H1 (cell line): ENCODE results near the gene ADGRE2. TPM values are rescaled to one million over a fixed set of nuclear protein-coding genes. Genes with fewer than 3 reads are reported as not detected.
"Not testable (repeated sequence)": the region's sequence is repeated elsewhere in the genome, so short reads cannot be mapped to it uniquely, and the experiment has no call there.

Experiments used
- CTCF ChIA-PET: fragments of 300-600 bp; sonication (Branson Sonifier 250); formaldehyde crosslinking; loops from one replicate; lab custom pipeline; 2021; ENCODE audit not compliant: partially characterized antibody; lab: Charles Lee
- POLR2A ChIA-PET: fragments of 300-600 bp; sonication (Branson Sonifier 250); formaldehyde crosslinking; loops from one replicate; lab custom pipeline; 2021; ENCODE audit warnings: inconsistent platforms; ENCODE audit not compliant: partially characterized antibody; lab: Charles Lee
- DNase-seq, 2 experiments: peaks; one replicate each; pipeline versions ENCODE4 v3.0.0 to v3.0.0-alpha.2; 2010 to 2022; ENCODE audit warnings: low spot score in 2 of 2, low read depth in 1 of 2, mixed read lengths in 1 of 2
- FAIRE-seq: peaks from 2 replicates; lab custom pipeline; 2011; peaks lifted over from hg19 to GRCh38; lab: Jason Lieb, UNC
- H2AFZ ChIP-seq: 2 replicates; pipeline ENCODE4 v1.8.1; 2012; ENCODE audit warnings: low read length, inconsistent platforms
- H2AK5ac ChIP-seq: 2 replicates; pipeline ENCODE4 v1.6.1; 2013; ENCODE audit warnings: low read depth, low read length
- H2BK120ac ChIP-seq: replicated peaks from 2 replicates; pipeline ENCODE3; 2013; ENCODE audit warnings: low read depth, low read length, inconsistent platforms
- H2BK12ac ChIP-seq: 2 replicates; pipeline ENCODE4 v1.6.1; 2013; ENCODE audit warnings: low read depth, low read length
- H2BK15ac ChIP-seq: 2 replicates; pipeline ENCODE4 v1.6.1; 2013; ENCODE audit warnings: low read length
- H2BK20ac ChIP-seq: 2 replicates; pipeline ENCODE4 v1.6.1; 2013; ENCODE audit warnings: low read length
- H2BK5ac ChIP-seq: 2 replicates; pipeline ENCODE4 v1.6.1; 2013; ENCODE audit warnings: low read depth, low read length
- H3K14ac ChIP-seq: 2 replicates; pipeline ENCODE4 v1.6.1; 2013; ENCODE audit warnings: inconsistent platforms; ENCODE audit not compliant: insufficient read length
- H3K18ac ChIP-seq: 2 replicates; pipeline ENCODE4 v1.6.1; 2013; ENCODE audit warnings: low read length; ENCODE audit errors: extremely low read depth
- H3K23ac ChIP-seq: 2 replicates; pipeline ENCODE4 v1.6.1; 2013; ENCODE audit warnings: inconsistent platforms; ENCODE audit not compliant: insufficient read length
- H3K23me2 ChIP-seq: 2 replicates; pipeline ENCODE4 v1.6.1; 2013; ENCODE audit warnings: low read depth, low read length
- H3K27ac ChIP-seq: 2 replicates; pipeline ENCODE4 v1.6.1; 2011; ENCODE audit warnings: low read depth, low read length, inconsistent platforms
- H3K27me3 ChIP-seq, 4 experiments: replicated peaks in 1 of 4; 1 replicate in 1 of 4; 2 replicates in 3 of 4; pipeline versions ENCODE4 v1.6.1 to v1.8.1; 2011 to 2013; ENCODE audit warnings: low read length in 3 of 4, mild to moderate bottlenecking in 3 of 4, inconsistent platforms in 2 of 4, mixed read lengths in 2 of 4, moderate library complexity in 1 of 4; ENCODE audit not compliant: control insufficient read depth in 3 of 4, insufficient read depth in 3 of 4; ENCODE audit errors: extremely low read depth in 1 of 4
- H3K36me3 ChIP-seq, 4 experiments: 2 replicates each; pipeline versions ENCODE4 v1.6.1 to v1.8.1; 2011 to 2013; ENCODE audit warnings: mild to moderate bottlenecking in 4 of 4, low read length in 3 of 4, moderate library complexity in 2 of 4, control low read depth in 1 of 4, inconsistent platforms in 1 of 4; ENCODE audit not compliant: insufficient read depth in 4 of 4, control insufficient read depth in 2 of 4
- H3K4ac ChIP-seq: replicated peaks from 2 replicates; pipeline ENCODE3; 2013; ENCODE audit warnings: low read length, low read depth, mixed read lengths, inconsistent platforms; ENCODE audit not compliant: insufficient read length
- H3K4me1 ChIP-seq, 4 experiments: replicated peaks in 1 of 4; 1 replicate in 1 of 4; 2 replicates in 3 of 4; pipeline versions ENCODE4 v1.6.1 to v1.8.1; 2011 to 2013; ENCODE audit warnings: low read length in 3 of 4, inconsistent platforms in 2 of 4, mixed read lengths in 1 of 4; ENCODE audit not compliant: insufficient read depth in 4 of 4, control insufficient read depth in 3 of 4
- H3K4me2 ChIP-seq, 2 experiments: 2 replicates each; pipeline versions ENCODE4 v1.6.1 to v1.8.1; 2011 to 2013; ENCODE audit warnings: low read depth in 2 of 2, low read length in 2 of 2, control low read depth in 1 of 2, inconsistent platforms in 1 of 2, mild to moderate bottlenecking in 1 of 2; ENCODE audit not compliant: insufficient read depth in 1 of 2
- H3K4me3 ChIP-seq, 4 experiments: fragments of 200-600, 300-600 bp in 1 of 4; sonication (generic), shearing (Covaris generic), sonication (Bioruptor Twin) in 1 of 4; 2 replicates each; pipeline versions ENCODE4 v1.5.1 to v1.8.1; 2011 to 2016; ENCODE audit warnings: low read length in 4 of 4, low read depth in 3 of 4, control low read depth in 2 of 4, inconsistent platforms in 2 of 4, mild to moderate bottlenecking in 2 of 4, mixed read lengths in 1 of 4, moderate library complexity in 1 of 4; ENCODE audit not compliant: insufficient read depth in 2 of 4; ENCODE audit errors: extremely low read depth in 1 of 4
- H3K56ac ChIP-seq: replicated peaks from 2 replicates; pipeline ENCODE3; 2013; ENCODE audit warnings: low read depth, mild to moderate bottlenecking, mixed read lengths, low read length, inconsistent platforms; ENCODE audit not compliant: insufficient read length
- H3K79me1 ChIP-seq: 2 replicates; pipeline ENCODE4 v1.6.1; 2013; ENCODE audit warnings: low read depth, low read length, control low read depth
- H3K79me2 ChIP-seq, 2 experiments: 2 replicates each; pipeline versions ENCODE4 v1.6.1 to v1.8.1; 2012 to 2013; ENCODE audit warnings: low read length in 2 of 2, mild to moderate bottlenecking in 2 of 2, inconsistent platforms in 1 of 2; ENCODE audit not compliant: insufficient read depth in 2 of 2, control insufficient read depth in 1 of 2
- H3K9ac ChIP-seq, 4 experiments: replicated peaks in 1 of 4; 1 replicate in 1 of 4; 2 replicates in 3 of 4; pipeline versions ENCODE4 v1.6.1 to v1.8.1; 2011 to 2013; ENCODE audit warnings: low read depth in 3 of 4, low read length in 3 of 4, control low read depth in 2 of 4, mild to moderate bottlenecking in 2 of 4, moderate library complexity in 2 of 4, inconsistent platforms in 1 of 4; ENCODE audit errors: extremely low read depth in 1 of 4
- H3K9me3 ChIP-seq, 2 experiments: 2 replicates each; pipeline versions ENCODE4 v1.6.1 to v1.8.1; 2012 to 2013; ENCODE audit warnings: mild to moderate bottlenecking in 2 of 2, moderate library complexity in 2 of 2, control low read depth in 1 of 2, inconsistent platforms in 1 of 2, low read depth in 1 of 2, low read length in 1 of 2, mixed read lengths in 1 of 2; ENCODE audit not compliant: insufficient read depth in 2 of 2
- H4K20me1 ChIP-seq, 2 experiments: replicated peaks in 1 of 2; 2 replicates each; pipeline versions ENCODE3 to v1.8.1; 2011 to 2013; ENCODE audit warnings: inconsistent platforms in 2 of 2, low read length in 2 of 2, mild to moderate bottlenecking in 1 of 2; ENCODE audit not compliant: insufficient read depth in 2 of 2, control insufficient read depth in 1 of 2
- H4K5ac ChIP-seq: 2 replicates; pipeline ENCODE4 v1.6.1; 2013; ENCODE audit warnings: low read length, low read depth, mixed read lengths, inconsistent platforms; ENCODE audit not compliant: insufficient read length
- H4K8ac ChIP-seq: 2 replicates; pipeline ENCODE4 v1.8.0; 2013; ENCODE audit warnings: mild to moderate bottlenecking, moderate library complexity, low read length, inconsistent platforms; ENCODE audit not compliant: insufficient read depth; ENCODE audit errors: extremely low read depth
- H4K91ac ChIP-seq: replicated peaks from 2 replicates; pipeline ENCODE3; 2013; ENCODE audit warnings: low read length, mixed read lengths, inconsistent platforms; ENCODE audit not compliant: insufficient read length
- WGBS, 2 experiments: shearing (Covaris generic) in 1 of 2; methylation state at CpG; one replicate each; pipeline versions ENCODE4 v1.1.6 to v1.1.7; 2013 to 2015; ENCODE audit warnings: low lambda C conversion rate in 2 of 2, mixed read lengths in 2 of 2, inconsistent platforms in 1 of 2, low coverage in 1 of 2, missing lambda C conversion rate in 1 of 2; ENCODE audit not compliant: insufficient replicate concordance in 2 of 2, insufficient coverage in 1 of 2, insufficient read length in 1 of 2; ENCODE audit errors: extremely low coverage in 1 of 2, missing lambda C conversion rate in 1 of 2; 5-methylcytosine and 5-hydroxymethylcytosine counted together
- polyA plus RNA-seq, 7 experiments: library from polyadenylated mRNA; depleted of rRNA in 3 of 7; stranded (reverse) in 5 of 7; unstranded in 2 of 7; fragments of >200 nt in 5 of 7; fragments of 200-250 nt in 2 of 7; gene quantifications; 1 replicate in 5 of 7; 2 replicates in 1 of 7; 4 replicates in 1 of 7; pipeline versions ENCODE4 v1.2.1 to v1.2.3, GENCODE V29; 2011 to 2013; ENCODE audit warnings: missing spikeins in 2 of 7, mixed read lengths in 2 of 7
- total RNA-seq: library from RNA; stranded (reverse); fragmentation: NEBNext Ultra II Directional; extraction: Animal tissue kit (Norgen Biotek cat#: 25700); gene quantifications from 2 replicates; pipeline ENCODE4 v1.2.1, GENCODE V29; 2021

The ADGRE2 gene
- total and polyA plus RNA-seq, 2 of the 8 experiments (the other 6 are each of a cell fraction or from before 2014, with no cell fraction given) = 2.0 to 4.5 TPM

DNA sequence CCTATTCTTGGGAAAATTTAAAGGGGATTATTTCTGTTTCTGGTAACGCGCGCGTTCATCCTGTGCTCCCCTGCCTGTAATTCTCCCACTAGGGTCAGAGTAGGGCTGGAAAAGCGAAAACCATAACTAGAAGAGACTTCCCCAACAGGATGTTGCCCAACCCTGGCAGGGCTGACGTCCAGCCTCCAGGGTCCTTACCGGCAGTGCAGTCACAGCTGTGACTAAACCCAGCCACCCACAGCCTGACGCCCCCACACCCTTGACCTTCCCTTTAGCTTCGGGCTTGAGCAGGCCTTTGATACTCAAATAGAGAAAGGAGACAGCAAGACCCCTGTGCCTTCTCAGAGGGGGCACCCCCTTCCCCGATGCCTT, 6.4 kb upstream of the ADGRE2 start:
- H2BK5ac ChIP-seq, POLR2A ChIA-PET, H2BK12ac ChIP-seq, H3K4ac ChIP-seq, H2BK120ac ChIP-seq, FAIRE-seq, H3K79me1 ChIP-seq, H3K4me3 ChIP-seq, H4K91ac ChIP-seq, H4K8ac ChIP-seq, H3K18ac ChIP-seq, H3K9me3 ChIP-seq, DNase-seq, H3K36me3 ChIP-seq, H3K23ac ChIP-seq, H3K79me2 ChIP-seq, H3K27ac ChIP-seq, H2BK20ac ChIP-seq, H3K56ac ChIP-seq, H2AFZ ChIP-seq, H3K4me1 ChIP-seq, H3K23me2 ChIP-seq, H4K5ac ChIP-seq, H2AK5ac ChIP-seq, H3K4me2 ChIP-seq, H2BK15ac ChIP-seq, H3K14ac ChIP-seq, H3K27me3 ChIP-seq, H3K9ac ChIP-seq, H4K20me1 ChIP-seq: not testable (repeated sequence)
- CTCF ChIA-PET = interaction anchor here (0.6 to 2.4 kb wide), 6 partner anchors 8 to 317 kb away, joined by 3 to 12 read pairs (median 6); no protein-coding TSS in a partner anchor
- 85% methylated on average over 9 of the region's 10 CpGs; no CpG with 5 or more reads in 1 of the 2 experiments for WGBS, 2 experiments

- not testable (repeated sequence) for H4K8ac ChIP-seq, H3K79me2 ChIP-seq, H3K9ac ChIP-seq, H3K4ac ChIP-seq, H3K27ac ChIP-seq, H2BK5ac ChIP-seq, H3K36me3 ChIP-seq, H3K23ac ChIP-seq, H3K4me2 ChIP-seq, H2AFZ ChIP-seq, H4K91ac ChIP-seq, H3K27me3 ChIP-seq, H2BK15ac ChIP-seq, H2AK5ac ChIP-seq, H3K79me1 ChIP-seq, H3K14ac ChIP-seq, H2BK12ac ChIP-seq, H3K4me3 ChIP-seq, H4K5ac ChIP-seq, H4K20me1 ChIP-seq, H2BK20ac ChIP-seq, H3K18ac ChIP-seq, H2BK120ac ChIP-seq, H3K56ac ChIP-seq, H3K9me3 ChIP-seq, H3K23me2 ChIP-seq, FAIRE-seq, H3K4me1 ChIP-seq
- POLR2A ChIA-PET = interaction anchor here (1.1 kb wide), 1 partner anchor 210 kb away, joined by 4 read pairs; no protein-coding TSS in a partner anchor
- CTCF ChIA-PET = interaction anchor here (0.7 kb wide), 1 partner anchor 629 kb away, joined by 3 read pairs; no protein-coding TSS in a partner anchor
- peak in 1 of 2 experiments; percentile 22 for DNase-seq
- WGBS, 2 experiments = 85 to 100% methylated on average over 1 to 6 of the region's 8 CpGs
Observed at GRCh38 chr19:14783410-14783998, 5.1 kb upstream of the ADGRE2 start.
